ENCODE results near the gene DQX1.
"Not testable (repeated sequence)": the region's sequence is repeated elsewhere in the genome, so short reads cannot be mapped to it uniquely, and the experiment has no call there.

DQX1 gene, protein sequence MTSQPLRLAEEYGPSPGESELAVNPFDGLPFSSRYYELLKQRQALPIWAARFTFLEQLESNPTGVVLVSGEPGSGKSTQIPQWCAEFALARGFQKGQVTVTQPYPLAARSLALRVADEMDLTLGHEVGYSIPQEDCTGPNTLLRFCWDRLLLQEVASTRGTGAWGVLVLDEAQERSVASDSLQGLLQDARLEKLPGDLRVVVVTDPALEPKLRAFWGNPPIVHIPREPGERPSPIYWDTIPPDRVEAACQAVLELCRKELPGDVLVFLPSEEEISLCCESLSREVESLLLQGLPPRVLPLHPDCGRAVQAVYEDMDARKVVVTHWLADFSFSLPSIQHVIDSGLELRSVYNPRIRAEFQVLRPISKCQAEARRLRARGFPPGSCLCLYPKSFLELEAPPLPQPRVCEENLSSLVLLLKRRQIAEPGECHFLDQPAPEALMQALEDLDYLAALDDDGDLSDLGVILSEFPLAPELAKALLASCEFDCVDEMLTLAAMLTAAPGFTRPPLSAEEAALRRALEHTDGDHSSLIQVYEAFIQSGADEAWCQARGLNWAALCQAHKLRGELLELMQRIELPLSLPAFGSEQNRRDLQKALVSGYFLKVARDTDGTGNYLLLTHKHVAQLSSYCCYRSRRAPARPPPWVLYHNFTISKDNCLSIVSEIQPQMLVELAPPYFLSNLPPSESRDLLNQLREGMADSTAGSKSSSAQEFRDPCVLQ

DNA sequence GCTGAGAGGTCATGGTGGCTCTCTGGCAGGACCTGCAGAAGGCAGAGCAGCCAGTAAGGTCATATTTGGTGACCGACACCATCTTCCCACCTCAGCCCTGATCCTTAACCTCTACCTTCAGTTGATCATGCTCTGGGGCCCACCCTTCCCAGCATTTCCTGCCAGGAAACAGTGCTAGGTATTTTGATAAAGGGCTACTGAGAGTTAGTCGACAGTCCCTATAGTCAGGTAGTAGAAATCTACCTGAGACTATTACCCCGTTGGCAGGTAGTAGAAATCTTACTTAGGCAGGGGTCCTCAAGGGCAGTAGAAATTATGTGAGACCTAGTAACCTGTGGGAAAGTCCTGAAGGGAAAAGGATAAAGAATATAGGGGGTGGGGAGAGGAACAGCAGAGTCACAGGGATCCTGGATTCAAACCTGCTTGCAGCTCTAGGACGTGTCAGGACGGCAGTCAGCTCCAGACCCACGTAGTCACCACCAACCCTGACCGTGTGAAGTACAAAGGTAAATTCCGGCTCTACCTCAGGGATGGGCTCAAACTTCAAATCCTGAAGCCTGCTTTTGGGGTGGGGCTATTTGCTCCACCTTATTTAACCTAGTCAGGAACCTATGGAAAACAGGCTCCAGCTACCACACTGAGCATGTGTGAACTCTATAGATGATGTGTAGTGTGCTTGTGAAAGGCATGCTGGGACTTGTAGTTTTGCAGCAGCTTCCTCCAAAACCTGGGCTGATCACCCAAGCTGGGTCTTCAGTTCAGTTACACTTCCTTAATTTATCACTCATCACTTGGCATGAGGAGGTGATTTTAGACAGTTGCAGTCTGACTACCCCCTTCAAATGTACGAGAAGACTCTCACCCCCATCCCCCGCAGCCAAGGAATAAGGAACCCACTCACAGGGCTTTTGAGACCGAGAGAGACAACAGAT lies at the start of gene DQX1:
TSS of gene DQX1 (minus strand) at position 515 of the 932 bp plus-strand sequence. CDS start at position 13, 502 bp downstream.
- in situ Hi-C loops (cut with MboI; ENCODE audit: low sequenced_read_pairs) = no loop called here

DNA sequence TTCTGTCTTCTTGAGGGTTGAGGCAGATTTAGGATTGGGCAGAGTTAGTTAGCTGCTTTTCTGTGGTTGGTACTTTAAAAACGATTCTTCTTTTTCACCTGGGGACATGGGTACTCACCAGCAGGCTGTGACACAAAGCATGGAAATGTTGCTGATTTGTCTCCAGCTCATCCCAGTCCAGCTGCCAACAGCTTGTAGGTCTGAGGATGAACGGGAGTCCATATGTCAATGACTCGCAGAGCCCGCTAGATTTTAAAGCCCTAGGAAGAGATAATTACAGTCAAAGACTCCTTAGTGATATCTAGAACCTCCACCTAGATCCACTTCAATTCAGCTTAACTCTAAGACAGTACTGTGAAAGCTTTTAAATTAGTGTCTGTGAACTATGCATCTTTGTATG lies 49.3 kb upstream of the DQX1 start:
- in situ Hi-C loops (cut with MboI; ENCODE audit: low sequenced_read_pairs) = loop anchor here (25.0 kb wide), 1 partner anchor 88 kb away; the partner anchor contains the start of genes CCDC142, LBX2 and TTC31

DNA sequence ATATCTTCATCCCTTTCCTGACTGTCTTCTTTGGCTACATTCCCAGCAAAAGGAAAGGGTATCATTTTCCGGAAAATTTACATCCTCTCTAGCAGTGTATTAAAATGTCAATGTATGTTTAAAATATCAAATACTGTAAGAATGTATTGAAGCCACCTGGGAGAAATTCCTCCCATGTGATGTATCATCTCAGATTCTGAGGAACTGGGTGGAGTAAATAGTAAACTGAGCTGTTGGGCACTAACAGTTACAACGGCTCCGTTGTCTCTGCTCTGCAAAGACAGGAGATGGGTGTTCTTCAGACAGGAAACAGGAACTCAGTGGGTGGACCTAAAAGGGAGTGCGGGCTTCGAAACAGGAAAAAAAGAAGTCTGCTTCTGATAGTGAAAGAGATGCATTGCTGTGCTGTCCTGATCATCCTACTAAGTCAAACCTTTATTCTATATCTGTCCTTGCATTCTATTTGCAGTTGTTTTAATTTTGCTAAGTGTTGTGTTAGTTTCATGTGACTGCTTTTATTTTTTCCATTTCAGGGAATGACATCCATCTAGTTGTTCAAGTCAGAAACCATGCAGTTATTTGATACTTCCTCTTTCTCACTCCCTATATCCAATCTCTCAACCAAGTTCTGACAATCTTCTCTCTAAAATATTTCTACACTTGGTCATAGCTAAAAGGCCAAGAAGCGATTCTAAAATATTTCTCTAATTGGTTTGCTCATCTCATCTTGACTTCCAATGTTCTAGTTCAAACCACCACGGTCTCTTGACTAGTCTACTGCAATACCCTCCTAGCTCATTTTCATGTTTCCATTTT lies 47.9 kb upstream of the DQX1 start:
- in situ Hi-C loops (cut with MboI; ENCODE audit: low sequenced_read_pairs) = no loop called here

DNA sequence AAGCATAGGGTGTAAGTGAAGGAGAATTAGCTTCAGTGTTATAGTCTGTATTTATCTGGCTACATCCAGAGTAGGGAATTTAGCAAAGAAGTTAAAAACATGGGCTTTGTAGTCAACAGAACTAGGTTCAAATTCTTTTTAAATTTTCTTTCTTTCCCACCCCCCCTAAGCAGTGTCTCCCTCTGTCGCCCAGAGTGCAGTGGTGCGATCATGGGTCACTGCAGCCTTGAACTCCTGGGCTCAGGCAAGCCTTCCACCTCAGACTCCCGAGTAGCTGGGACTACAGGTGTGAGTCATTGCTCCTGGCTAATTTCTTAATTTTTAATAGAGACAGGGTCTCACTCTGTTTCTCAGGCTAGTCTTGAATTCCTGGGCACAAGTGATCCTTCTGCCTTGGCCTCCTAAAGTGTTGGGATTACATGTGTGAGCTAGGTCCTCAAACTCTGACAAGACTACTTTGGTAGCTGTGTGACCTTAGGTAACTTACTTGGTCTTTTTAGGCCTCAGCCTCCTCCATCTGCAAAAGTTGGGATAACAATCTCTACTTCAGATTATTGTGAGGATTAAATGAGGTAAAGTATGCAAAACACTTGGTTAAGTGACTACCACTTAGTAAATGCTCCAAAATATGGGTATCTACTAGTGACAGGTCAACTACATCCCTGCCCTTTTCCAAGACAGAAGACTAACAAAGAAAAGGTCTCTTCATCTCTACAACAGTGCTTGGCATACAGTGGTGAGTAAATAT lies 46.3 kb upstream of the DQX1 start:
- in situ Hi-C loops (cut with MboI; ENCODE audit: low sequenced_read_pairs) = no loop called here

DNA sequence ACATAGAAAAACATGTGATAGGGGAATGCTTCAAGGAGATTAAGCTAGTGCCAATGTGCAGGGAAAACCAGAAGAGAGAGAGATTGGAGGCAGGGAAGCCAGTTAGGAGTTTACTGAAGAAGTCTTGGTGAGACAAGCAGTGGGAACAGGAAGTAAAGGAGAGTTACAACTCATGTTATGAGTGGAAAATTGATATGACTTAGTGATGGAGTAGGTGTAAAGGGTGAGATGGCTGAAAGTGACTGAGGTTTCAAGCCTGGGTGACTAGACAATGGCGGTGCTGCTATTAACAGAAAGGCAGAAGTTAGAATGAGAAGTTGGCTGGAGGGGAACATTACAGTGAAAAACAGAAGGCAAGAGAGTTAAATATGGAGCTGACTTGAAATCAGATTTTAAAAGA lies 45.0 kb upstream of the DQX1 start:
- in situ Hi-C loops (cut with MboI; ENCODE audit: low sequenced_read_pairs) = no loop called here

DNA sequence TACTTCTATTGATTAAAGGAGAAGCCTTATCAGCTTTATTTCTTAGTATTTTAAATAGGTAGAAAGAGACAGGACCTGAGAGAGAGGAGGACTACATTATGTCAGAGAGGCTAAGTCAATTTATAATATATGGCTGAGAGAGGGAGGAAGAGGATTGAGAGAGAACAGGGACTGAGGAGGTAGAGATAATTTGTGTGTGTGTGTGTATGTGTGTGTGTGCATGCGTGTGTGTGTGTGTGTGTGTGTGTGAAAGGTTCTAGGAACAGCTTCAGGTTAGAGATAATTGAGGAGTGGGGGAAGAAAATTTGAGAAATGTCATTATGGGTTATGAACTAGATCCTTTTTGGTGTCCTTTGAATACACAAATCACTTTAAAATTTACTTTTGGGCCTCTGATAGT lies 43.7 kb upstream of the DQX1 start:
- in situ Hi-C loops (cut with MboI; ENCODE audit: low sequenced_read_pairs) = no loop called here

DNA sequence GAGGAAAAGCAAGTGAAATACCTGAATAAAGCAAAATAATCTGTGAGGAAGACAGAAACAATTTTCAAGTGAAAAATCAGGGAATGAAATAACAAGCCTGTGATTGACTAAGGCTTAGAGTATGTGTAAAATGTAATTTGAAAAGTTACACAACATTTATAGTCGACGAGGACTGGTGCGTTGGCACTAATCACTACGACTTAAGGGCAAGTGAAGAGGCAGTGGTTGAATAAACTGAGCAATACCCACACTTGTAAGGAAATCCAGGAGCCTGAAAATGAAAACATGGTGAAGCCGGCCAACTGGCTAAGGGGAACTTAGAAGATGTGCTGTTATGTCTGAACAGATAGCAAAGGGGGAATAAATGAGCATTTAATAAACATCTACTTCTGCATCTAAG lies 41.9 kb upstream of the DQX1 start:
- in situ Hi-C loops (cut with MboI; ENCODE audit: low sequenced_read_pairs) = no loop called here

DNA sequence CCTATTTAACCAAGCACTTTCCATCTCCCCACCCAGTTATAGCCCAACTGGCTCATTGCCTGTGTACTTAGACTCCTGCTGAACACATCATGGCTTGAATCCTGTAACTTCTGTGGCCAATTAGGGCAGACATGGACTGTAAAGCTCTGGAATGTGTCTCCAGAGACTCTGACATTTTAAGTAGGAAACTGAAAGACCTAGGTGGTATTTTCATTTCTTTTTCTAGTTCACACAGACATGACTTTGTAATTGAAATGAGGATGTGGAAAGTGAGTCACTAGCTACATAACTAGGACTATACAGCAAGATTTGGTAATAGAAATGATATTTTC lies 40.7 kb upstream of the DQX1 start:
- in situ Hi-C loops (cut with MboI; ENCODE audit: low sequenced_read_pairs) = no loop called here

DNA sequence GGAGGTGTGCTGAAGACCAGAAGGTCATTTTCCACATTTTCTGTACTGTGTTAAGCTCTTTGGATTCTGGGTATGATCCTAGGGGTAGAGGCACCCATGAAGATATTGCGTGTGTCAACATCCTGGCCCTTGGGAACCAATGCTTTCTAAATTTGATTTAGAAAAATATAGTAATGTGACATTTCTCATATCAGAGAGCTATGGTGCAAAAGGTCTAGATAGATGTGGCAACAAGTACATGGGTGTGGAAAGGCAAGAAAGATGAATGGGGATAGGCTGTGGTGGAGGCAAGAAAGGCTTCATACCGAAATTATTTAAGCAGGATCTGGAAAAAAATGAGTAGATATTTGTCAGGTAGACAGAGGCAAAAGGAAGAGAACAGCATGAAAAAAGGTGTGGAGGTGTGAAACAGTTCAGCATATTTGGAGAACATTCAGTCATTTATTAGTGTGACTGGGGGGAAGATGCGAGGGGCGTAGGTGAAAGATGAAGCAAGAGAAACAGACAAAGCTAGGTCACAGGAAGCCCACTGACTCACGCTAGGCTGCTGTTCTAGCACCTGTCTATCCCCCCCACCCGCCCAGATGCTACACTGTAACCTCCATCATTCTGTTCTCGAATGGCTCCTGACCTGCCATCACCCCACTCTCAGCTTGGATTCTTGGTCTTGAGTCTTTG lies 40.2 kb upstream of the DQX1 start:
- in situ Hi-C loops (cut with MboI; ENCODE audit: low sequenced_read_pairs) = no loop called here

DNA sequence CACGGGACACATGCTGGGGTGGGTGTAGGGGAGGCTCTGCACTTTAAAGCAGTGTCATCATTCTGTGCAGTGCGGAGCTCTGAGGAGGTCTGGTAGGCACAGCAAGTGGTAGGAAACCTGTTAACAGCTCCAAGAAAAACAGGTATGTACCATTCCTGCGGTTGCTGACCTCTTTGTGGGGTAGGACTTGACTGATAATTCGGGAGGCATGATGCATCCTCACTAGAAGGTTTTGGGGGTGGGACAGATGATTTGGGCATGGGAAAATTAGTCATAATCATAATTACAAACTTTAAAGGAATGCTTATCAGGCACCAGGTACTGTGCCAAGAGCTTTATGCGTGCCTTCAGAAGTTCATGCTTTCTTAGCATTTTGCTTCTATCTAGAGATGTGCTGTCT lies 38.2 kb upstream of the DQX1 start:
- in situ Hi-C loops (cut with MboI; ENCODE audit: low sequenced_read_pairs) = no loop called here

DNA sequence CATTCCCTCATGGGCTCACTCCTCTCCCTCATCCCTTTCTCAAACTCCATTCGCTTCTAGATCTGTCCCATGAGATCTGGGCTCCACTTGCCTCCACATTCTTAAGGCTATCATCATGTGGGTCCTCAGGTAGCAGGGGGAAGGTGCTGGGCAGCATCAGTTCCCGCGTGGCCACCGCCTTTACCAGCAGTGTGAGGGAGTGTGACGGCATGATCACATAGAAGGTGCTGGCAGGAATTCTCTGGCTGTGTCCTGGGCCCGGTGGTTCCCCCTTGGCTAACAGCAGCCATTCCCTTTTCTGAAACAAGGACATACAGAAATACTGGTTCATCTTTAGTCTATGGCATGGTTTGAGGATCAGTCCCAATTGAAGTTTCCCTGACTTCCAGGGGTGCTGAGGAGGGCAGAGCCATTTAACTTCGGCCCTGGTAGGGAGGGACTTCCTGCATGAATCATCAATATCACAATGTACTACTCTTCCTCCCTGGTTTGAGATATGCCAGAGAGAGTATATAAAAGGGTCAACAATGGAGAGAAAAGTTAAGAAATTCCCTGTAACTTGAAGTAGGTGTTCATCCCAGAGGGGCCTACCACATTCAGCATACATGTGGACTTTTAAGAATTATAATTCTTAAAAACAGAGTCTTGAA lies 36.2 kb upstream of the DQX1 start:
- in situ Hi-C loops (cut with MboI; ENCODE audit: low sequenced_read_pairs) = no loop called here

DNA sequence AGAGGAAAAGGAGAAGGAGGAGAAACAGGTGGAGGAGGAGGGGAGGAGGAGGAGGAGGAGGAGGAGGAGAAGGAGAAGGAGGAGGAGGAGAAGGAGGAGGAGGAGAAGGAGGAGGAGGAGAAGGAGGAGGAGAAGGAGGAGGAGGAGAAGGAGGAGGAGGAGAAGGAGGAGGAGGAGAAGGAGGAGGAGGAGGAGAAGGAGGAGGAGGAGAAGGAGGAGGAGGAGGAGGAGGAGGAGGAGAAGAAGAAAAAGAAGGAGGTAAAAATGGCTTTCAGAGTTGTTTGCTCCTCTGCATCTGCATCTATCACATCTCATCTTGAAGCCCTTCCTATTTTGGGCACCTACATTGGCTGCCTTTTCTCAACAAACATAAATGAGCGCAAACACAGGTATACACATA lies 35.0 kb upstream of the DQX1 start:
- in situ Hi-C loops (cut with MboI; ENCODE audit: low sequenced_read_pairs) = not testable (repeated sequence)

DNA sequence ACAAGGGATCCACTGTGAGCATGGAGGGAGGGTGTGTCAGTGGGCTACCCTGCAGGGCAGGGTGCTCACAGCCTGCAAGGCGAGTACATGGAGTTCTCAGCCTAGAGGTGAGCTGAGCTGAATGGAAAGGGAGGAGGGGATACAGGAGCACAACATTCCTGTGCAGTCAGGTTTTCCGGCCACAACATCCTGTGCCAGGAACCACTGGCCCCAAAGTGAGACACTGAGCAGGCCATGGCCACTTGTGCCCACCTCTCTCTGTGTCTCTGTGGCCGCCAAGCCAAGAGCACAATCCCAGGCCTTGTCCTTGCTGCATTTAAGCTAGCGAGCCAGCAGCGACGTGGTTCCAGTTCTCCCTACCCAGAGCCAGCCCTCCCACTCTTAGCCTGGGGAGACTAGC lies 34.6 kb upstream of the DQX1 start:
- in situ Hi-C loops (cut with MboI; ENCODE audit: low sequenced_read_pairs) = no loop called here

DNA sequence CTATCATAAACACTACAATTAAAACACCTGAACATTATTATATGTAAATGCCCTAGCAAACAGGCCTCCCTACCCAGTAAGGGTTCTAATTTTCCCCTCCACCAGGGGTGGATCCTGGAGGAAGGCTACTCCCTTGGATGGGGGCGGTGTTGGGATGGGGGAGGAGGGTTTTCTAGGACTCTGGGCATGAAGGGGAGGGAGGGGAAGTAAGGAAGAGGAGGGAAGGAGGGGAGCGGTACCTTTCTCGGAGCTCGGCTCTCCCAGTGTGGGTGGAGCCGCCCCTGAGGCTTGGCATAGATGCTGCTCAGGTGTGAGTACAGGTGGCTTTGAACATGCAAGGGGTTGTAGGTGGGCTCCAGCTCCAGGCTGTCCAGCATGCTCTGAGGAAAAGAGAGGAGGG lies 33.9 kb upstream of the DQX1 start:
- in situ Hi-C loops (cut with MboI; ENCODE audit: low sequenced_read_pairs) = no loop called here

DNA sequence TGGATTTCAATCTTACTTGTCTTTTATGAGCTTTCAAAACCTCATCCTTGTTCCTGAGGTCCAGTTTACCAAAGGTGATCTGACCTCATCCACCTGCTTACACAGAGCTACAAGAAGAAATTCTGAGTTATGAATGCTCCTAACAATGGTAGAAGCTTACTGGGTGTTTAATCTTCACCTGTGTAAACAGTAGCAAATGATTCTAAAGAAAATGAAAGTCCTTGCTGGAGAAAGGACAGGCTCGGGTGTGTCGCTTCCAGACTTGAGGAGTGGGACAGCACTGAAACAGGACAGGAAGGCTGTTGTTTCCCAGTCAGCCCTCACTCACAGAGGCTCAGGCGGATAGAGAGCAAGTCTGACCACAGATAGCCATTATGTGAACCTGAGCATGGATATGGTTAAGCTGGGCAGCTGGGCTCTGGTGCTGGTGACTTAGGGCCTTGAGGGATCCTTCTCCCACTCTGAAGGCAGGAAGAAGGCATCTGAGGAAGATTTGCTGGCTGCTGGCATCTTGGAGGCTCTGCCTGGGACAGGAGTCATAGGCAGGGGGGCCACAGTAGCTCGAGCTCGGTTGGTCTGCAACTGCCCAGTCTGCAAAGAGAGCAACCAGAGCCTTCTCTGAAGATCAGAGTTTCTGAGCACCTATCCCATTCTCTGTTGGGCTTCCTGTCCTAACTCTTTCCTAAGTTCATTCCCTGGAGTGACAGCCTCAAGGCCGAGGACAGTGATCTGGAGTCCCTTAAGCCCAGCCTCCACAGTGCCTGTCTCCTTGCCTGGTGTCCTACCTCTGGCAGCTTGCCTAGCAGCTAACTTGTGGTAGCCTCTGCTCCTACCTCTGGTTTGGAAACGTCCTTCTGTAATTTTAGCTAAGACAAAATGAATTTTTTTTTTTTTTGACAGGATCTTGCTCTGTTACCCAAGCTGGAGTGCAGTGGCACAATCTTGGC lies 32.5 kb upstream of the DQX1 start:
- in situ Hi-C loops (cut with MboI; ENCODE audit: low sequenced_read_pairs) = no loop called here

DNA sequence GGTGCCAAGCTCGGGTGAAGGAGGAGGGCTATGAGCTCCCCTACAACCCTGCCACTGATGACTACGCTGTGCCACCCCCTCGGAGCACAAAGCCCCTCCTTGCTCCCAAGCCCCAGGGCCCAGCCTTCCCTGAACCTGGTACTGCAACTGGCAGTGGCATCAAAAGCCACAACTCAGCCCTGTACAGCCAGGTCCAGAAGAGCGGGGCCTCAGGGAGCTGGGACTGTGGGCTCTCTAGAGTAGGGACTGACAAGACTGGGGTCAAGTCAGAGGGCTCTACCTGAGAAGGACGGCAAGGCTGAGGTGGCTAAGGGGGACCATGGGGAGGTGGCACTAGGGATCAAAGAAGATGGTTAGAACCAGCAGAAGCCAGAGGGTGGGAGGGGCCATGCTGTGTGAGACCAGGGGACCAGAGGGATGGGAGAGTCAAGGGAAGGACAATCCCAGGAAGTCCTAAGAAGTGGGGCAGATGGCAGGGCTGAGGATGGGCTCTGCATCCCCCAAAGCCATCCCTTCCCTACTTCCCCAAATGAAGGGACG lies 30.9 kb upstream of the DQX1 start:
- in situ Hi-C loops (cut with MboI; ENCODE audit: low sequenced_read_pairs) = no loop called here

DNA sequence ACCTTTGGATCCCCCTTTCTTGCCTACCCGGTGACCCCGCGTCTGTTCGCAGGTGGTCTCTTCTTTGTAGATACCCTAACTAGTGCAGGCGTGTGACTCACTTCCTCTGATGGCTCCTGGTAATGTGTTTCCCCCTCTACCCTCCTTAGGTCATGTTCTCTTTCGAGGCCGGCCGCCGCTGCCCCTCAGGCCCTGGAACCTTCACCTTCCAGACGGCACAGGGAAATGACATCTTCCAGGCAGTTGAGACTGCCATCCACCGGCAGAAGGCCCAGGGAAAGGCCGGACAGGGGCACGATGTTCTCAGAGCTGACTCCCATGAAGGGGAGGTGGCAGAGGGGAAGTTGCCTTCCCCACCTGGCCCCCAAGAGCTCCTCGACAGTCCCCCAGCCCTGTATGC lies 30.1 kb upstream of the DQX1 start:
- in situ Hi-C loops (cut with MboI; ENCODE audit: low sequenced_read_pairs) = no loop called here
